ENCODE data around the gene GLRB.
"Not testable (repeated sequence)": the region's sequence is repeated elsewhere in the genome, so short reads cannot be mapped to it uniquely, and the experiment has no call there.

The GLRB gene

DNA sequence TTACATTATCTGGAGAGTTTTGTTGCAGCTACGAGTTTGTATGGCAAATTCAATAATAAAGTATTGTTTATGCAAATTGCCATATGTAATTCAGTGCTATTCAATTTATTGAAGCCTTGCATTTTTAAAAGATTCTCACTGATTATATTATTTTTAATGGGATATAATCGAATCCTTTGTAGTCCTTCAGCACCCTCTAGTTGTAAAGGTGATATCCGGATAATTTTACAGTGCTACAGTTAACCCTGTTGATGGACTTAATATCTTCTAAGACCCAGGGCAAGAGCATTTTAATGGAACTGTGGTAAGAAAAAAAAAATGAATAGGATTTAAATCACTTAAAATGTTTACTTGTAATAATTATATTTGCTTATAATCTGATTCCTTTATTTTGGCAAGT is 96.1 kb downstream of the GLRB start:
- TF ChIP-seq, protein P1, sequence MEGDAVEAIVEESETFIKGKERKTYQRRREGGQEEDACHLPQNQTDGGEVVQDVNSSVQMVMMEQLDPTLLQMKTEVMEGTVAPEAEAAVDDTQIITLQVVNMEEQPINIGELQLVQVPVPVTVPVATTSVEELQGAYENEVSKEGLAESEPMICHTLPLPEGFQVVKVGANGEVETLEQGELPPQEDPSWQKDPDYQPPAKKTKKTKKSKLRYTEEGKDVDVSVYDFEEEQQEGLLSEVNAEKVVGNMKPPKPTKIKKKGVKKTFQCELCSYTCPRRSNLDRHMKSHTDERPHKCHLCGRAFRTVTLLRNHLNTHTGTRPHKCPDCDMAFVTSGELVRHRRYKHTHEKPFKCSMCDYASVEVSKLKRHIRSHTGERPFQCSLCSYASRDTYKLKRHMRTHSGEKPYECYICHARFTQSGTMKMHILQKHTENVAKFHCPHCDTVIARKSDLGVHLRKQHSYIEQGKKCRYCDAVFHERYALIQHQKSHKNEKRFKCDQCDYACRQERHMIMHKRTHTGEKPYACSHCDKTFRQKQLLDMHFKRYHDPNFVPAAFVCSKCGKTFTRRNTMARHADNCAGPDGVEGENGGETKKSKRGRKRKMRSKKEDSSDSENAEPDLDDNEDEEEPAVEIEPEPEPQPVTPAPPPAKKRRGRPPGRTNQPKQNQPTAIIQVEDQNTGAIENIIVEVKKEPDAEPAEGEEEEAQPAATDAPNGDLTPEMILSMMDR (conservative IDR thresholded peaks at IDR 0.05; ENCODE audit: low read length): peak; percentile 50
- no peak overlapping the region for H3K4me3 ChIP-seq (ENCODE audit: low read length)
- peak; percentile 22 for DNase-seq (ENCODE audit: low read depth)

DNA sequence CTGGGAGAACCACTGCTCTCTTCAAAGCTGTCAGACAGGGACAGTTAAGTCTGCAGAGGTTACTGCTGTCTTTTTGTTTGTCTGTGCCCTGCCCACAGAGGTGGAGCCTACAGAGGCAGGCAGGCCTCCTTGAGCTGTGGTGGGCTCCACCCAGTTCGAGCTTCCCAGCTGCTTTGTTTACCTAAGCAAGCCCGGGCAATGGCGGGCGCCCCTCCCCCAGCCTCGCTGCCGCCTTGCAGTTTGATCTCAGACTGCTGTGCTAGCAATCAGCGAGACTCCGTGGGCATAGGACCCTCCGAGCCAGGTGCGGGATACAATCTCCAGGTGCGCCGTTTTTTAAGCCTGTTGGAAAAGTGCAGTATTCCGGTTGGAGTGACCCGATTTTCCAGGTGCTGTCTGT is 104.3 kb downstream of the GLRB start:
- DNase-seq (ENCODE audit: low read depth); H3K4me3 ChIP-seq (ENCODE audit: low read length): not testable (repeated sequence)

DNA sequence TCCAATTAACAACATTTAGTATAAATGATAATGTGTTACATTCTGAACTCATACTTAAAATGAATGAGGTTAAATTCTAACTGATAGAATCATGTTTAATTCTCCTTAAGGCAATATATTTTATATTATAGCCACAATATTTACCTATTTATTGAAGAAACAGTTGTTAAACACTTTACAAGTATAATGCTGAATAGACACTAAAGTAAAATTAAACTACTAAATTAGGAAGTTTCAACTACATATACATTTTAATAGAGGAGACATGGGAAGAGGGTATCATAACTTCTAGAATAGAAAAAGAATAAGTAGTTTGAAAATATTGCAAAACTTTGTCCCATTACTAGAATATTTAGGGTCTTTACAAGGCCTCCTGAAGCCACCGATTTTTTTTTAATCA is 108.3 kb downstream of the GLRB start:
- no peak overlapping the region for H3K4me3 ChIP-seq (ENCODE audit: low read length)
- TF ChIP-seq, protein P1 (conservative IDR thresholded peaks at IDR 0.05; ENCODE audit: low read length): no peak
- DNase-seq (ENCODE audit: low read depth): no peak

DNA sequence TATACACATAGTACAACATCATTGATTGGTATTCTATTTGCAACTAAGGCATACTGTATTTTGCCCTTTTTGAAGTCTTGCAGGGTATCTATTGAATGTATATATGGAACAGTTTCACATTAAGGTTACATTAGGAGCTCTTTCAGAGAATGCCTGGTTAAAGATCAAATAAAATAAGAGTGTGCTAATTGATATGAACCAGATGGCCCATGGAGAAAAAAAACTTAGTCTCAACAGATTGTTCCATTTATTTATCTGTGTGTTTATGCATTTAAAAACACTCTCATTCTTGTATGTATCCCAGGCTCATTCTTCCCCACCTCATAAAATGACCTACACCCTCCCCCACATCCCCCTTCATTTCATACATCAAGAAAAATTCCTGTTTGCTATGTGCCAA is 109.4 kb downstream of the GLRB start:
- TF ChIP-seq, protein P1 (conservative IDR thresholded peaks at IDR 0.05; ENCODE audit: low read length): no peak
- no peak overlapping the region for H3K4me3 ChIP-seq (ENCODE audit: low read length)
- DNase-seq (ENCODE audit: low read depth): no peak

DNA sequence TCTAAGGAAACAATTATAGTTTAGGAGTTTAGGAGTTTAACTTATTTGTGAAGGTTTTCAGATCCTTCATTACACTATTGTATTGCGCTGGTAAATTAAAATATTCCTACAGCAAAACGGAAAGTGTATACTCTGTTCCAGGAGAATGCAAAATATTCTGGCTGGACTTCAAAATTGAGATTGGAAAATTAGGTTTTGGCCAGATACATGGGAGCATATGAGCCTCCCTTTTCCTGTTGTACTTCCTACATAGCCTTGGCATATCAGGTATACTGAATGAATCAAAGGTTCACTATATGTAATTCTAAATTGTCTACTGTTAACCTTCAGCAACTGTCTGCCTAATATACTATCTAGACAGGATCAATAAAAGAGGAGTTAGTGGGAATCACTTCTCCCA is 119.4 kb downstream of the GLRB start:
- H3K4me3 ChIP-seq (ENCODE audit: low read length): no peak overlapping the region
- TF ChIP-seq, protein P1 (conservative IDR thresholded peaks at IDR 0.05; ENCODE audit: low read length): no peak
- no peak for DNase-seq (ENCODE audit: low read depth)

DNA sequence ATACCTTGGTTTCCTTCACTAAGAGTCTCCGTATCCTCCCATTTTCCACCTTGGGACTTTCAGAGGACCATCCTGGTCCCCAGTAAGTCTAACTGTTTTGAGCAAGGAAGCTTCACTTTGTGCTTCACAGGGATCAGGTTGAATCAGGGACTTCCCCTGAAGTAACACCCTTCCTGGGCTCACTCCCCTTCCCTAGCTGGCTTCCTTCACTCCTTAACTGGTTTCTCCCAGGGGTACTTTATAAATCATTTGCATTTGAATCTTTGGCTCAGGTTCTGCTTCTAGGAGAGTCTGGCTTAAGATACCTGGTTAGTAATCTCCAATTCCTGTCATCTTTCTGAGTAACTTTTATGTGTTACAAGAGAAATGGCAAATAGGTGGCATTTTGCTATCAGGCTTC is 120.1 kb downstream of the GLRB start:
- DNase-seq (ENCODE audit: low read depth): no peak
- TF ChIP-seq, protein P1 (conservative IDR thresholded peaks at IDR 0.05; ENCODE audit: low read length): no peak
- H3K4me3 ChIP-seq (ENCODE audit: low read length): no peak overlapping the region

DNA sequence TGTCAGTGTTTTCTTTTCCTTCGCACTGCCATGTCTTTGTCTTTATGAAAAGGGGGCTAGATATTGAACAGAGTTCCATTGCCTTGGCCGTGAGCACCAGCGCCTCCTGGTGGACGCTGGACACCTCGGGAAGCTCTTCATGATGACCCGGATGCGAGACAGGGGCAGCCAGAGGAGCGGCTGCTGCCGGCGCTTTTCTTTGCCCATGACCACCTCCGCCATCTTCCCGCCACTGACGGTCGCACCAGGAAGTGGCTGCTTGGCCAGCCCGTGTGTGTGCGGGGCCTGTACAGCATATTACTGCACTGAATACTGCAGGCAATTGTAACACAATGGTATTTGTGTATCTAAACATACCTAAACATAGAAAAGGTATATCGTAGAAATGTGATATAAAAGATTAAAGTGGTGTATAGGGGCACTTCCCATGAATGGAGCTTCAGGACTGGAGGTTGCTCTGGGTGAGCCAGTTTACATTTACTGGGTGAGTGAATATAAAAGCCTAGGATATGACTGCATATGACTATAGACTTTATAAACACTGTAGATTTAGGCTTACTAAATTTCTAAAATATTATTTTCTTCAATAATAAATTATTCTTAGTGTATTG is 128.8 kb downstream of the GLRB start:
- TF ChIP-seq, protein P1 (conservative IDR thresholded peaks at IDR 0.05; ENCODE audit: low read length): peak; percentile 49

DNA sequence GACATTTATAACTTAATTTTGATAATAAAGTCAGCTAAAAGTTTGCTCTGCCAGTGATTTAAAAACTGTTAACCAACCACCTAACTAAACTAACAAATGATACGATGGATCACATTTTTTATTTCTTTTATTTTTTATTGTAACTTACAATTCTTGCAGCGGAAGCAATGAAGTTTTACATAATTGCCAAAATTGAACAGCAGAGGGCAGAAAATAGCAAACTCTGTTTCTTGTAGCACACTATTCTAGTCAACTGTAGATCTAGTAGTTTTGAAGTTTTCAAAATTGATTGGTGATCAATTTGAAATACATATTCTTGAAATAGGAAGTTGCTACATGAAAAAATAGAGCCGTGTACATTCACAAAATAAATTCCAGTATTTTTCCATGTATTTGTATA is 141.8 kb downstream of the GLRB start:
- TF ChIP-seq, protein P1 (conservative IDR thresholded peaks at IDR 0.05; ENCODE audit: low read length): peak; percentile 66
- peak; percentile 20 for DNase-seq (ENCODE audit: low read depth)

More for the DNA sequence above, 128.8 kb downstream of the GLRB start:
- peak; percentile 1 for DNase-seq (ENCODE audit: low read depth)
- H3K4me3 ChIP-seq (ENCODE audit: low read length): no peak overlapping the region

More for the DNA sequence above, 141.8 kb downstream of the GLRB start:
- H3K4me3 ChIP-seq (ENCODE audit: low read length): no peak overlapping the region

All from AG10803 (cell line).